NOMO-1 treated with DMSO at 0.1 percent for 48 hours (cell line): Measurements from ENCODE around the gene VPS26B.
"Not testable (repeated sequence)": the region's sequence is repeated elsewhere in the genome, so short reads cannot be mapped to it uniquely, and the experiment has no call there.

ENCODE experiments used
- DNase-seq: peaks from one replicate; lab custom pipeline; 2025; ENCODE audit not compliant: unreplicated experiment; lab: John Stamatoyannopoulos, UW

Gene VPS26B

DNA sequence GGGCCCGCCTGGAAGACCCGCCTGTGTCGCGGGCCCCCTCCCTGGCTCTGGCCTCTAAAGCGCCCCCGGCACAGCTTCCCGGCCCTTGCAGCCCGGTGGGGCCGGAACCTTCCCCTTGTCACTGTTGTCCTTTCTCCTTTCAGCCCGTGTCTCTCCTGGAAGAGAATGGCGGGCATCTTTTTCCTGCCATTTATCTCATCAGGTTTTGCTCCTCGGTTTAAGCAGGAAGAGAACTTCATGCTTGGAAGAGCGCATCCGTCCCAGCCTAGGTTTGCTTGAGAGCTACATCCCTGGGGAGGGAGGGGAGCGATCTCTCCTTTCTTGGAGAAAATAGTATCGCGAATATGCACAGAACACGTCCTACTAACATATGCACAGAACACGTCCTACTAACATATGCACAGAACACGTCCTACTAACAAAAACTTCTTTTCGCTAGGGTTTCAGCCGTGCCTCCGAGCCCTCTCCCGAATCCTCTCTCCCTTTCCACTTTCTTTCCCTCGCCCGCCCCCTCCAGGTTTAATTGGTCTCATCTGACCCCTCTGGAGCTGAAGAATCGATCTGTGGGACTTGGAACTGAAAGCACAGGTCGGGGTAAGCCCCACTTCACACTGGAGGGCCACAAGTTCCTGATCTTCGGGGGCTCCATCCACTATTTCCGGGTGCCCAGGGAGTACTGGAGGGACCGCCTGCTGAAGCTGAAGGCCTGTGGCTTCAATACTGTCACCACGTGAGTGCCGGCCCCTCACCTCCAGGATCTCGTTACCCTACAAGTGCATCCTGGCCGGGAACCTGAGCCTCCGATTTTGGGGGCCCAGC, 52.9 kb downstream of the VPS26B start:
- DNase-seq, result no peak

DNA sequence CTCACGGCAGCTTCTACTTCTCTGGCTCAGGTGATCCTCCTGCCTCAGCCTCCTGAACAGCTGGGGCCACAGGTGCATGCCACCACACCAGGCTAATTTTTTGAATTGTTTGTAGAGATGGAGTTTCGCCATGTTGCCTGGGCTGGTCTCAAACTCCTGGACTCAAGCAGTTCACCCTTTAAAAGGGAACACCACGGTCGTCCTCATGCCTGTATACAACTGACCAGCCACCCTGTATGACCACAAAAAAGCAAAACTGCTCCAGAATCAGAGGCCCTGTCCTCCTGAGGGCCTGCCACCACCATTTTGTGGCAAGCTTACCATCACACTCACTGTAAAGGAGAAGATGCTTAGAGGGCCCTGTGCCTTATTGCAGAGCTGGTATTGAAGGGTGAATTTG, 53.9 kb downstream of the VPS26B start:
- DNase-seq, result no peak

DNA sequence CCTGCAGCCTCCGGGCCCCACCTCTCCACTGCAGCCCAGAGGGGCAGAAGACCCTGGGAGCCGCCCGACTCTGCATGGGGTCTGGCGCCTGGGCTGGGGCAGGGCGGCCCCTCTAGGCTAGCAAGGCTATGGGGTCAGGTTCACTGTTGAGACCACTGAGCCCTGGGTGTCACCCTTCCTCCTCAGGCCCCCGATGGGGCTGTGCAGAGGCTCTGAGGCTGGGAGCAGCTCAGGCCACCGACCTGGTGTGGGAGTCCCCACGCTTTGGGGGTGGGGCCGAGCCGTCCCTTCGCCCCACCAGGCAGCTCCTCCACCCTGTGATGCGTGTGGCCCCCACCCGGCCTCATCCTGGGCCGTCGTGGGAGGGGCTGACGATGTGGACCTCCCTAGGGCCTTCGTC, 57.2 kb downstream of the VPS26B start:
- DNase-seq, result not testable (repeated sequence)

DNA sequence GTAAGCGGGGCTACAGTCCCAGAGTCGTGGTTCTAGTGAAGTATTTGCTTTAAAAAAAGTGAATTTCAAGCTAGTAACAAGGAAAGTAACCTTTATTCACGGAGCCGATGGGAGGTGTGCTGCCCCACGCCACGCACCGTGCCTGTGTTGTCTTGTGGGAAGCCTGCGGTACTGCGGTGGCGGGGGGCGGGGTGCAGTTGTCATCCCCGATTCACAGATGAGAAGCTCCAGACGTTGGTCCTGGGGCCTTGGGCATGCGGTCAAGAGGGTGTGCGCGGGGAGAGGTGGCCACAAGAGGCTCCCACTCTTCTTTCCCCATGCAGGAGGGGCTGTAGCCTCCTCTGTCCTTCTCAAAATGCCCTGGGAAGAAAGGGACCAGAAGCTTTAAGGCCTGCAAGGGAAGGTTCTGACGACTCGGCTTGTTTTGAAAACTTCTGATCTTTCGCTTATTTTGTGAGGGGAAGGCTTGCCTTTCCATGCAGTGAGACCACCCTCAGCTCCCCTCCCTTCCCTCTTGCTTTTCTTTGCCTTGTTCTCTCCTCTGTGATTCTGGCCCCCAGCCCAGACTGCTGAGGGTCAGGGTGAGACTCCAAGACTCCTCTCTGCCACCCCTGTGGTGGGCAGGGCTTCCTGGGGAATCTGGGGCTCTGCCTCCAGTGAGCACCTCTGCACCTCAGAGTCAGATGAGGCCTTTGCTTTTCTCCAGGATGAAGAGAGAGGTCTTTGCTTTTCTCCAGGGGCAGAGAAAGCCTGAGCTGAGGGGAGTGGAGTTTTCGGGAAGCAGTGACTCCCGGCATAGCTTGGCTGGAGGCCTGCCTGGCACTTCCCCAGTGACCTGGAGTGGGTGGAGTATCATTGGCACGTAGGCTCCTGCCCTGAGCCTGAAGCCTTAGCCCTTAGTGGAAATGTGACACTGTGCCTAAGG, 57.9 kb downstream of the VPS26B start:
- DNase-seq, result no peak

DNA sequence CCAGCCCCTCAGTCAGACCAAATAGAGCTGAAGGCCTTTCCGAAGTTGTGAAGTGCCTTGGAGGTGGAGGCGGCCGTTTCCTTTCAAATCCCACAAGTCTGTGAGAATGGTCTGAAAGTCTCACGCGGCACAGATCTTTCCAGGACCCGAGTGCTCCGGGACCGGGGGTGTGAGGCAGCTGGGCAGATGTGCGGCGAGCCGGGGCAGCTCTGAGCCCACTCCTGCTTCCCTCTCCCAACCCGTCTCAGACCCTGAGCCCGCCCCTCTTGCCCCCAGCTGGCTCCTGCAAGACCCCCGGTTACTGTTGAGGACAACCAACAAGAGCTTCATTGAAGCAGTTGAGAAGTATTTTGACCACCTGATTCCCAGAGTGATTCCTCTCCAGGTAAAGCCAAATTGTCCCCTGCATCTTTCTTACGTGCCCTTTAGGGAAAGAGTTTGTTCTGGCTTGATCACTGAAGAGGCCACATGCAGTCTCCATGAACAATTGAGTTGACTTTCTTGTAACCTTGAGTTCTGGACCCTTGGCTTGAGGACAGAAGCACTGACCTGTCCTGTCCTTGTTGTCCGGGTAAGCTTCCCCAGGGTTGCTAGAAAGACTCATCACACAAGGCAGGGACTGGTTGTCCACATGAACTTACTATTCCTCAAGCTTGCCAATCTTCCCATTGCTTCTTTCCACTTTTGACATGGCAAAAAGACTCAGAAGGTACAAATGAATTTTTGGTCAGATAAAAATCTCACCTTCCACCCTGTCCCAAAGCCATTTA, 59.2 kb downstream of the VPS26B start:
- no peak for DNase-seq

DNA sequence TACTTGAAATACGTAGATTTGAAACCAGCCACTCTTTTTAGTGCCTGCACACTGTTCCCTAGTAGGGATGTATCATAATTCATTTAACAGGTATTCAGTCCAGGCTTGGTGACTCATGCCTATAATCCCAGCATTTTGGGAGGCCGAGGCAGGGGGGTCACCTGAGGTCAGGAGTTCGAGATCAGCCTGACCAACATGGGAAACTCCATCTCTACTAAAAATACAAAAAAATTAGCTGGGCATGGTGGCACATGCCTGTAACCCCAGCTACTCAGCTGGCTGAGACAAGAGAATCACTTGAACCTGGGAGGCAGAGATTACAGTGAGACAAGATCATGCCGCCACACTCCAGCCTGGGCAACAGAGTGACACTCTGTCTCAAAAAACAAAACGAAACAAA, 59.9 kb downstream of the VPS26B start:
- not testable (repeated sequence) for DNase-seq

DNA sequence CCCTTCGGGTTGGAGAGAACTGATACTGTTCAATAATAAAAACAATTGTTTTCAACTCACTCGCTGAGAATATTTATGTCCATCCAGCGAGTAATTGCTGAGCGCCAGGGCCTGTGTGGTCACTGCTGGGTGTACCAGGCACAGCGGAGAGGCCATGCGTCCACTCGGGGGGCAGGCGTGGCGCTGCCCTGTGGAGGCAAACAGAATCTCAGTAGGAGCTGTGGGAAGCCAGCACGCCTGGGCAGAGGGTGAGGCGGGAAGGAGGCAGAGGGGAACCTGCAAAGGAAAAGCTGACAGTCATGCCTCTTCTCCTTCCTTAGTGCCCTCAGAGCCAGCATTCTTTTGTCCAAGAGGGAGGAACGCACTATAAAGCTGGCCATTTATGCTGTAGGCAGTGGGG, 63.1 kb downstream of the VPS26B start:
- DNase-seq, result no peak

DNA sequence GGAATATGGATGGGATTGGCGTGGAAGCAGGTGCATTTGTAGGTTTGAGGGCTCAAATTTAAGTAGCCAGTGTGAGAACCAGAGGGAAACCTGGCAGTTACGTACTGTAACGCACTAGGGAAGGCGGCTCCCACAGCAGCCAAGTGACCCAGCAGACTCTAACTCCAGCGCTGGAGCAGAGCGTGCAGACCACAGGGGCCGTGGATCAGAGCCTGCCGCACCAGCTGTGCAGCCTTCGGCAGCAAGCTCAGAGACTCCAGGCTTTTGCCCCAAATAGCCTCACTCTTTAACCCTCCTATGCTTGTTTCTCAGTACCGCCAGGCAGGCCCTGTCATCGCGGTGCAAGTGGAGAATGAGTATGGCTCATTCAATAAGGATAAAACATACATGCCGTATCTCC, 64.0 kb downstream of the VPS26B start:
- DNase-seq, result no peak

DNA sequence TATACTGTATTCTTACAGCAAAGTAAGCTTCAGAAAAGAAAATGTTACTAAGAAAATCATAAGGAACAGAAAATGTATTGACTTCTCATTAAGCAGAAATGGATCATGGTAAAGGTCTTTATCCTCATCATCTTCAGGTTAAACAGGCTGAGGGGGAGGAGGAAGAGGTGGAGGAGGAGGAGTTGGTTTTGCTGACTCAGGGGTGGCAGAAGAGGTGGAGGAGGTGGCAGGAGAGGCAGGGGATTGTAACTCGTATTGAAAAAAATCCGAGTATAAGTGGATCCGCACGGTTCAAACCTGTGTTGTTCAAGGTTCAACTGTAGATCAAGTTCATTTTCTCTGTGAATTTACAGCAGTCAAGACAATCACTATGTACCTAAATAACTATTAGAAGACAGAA, 64.7 kb downstream of the VPS26B start:
- DNase-seq, result no peak

DNA sequence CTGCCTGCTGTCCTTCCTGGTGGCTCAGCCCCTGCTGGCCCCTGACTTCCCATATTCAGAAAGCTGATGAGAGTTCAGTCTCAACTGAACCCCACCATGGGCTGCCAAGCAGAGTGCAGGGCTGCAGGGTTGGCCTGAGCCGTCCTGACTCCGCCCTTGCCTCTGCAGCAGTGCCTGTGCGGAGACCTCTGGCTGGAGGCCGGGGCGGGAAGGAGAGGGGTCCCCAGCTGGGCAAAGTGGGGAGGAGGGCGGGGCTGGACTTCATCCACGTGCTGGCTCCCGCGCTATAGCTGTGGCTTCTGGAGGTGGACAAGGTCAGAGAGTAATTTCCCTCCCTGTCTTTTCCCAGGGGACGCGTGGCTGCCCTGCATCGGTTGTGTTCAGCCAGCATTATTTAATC, 65.3 kb downstream of the VPS26B start:
- DNase-seq, result no peak

DNA sequence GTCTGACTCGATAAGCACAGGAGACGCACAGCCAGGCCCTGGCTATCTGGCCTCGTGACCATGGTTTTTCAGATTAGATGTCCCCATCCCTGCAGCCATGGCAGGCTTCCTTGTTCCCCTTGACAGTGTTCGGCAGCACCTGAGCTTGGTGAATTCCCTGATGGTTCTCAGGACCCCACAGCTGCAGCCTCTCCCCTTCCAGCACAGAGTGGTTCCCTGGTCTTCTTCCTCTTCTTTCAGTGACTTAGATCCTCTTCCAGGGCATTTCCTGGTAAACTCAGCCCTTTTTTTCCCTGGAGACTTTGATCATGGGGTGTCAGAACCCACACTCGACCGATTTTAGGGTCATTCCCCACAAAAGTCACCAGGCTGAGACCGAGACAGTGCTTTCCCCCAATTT, 66.2 kb downstream of the VPS26B start:
- no peak for DNase-seq

DNA sequence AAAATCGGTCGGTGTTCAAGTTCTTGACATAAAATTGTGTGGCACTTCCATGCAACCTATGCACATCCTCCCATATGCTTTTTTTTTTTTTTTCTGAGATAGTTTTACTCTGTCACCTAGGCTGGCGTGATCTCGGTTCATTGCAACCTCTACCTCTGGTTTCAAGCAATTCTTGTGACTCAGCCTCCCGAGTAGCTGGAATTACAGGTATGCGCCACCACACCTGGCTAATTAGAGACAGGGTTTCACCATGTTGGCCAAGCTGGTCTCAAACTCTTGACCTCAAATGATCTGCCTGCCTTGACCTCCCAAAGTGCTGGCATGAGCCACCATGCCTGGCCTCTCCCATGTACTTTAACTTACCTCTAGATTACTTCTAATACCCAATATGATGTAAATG, 66.7 kb downstream of the VPS26B start:
- no peak for DNase-seq

DNA sequence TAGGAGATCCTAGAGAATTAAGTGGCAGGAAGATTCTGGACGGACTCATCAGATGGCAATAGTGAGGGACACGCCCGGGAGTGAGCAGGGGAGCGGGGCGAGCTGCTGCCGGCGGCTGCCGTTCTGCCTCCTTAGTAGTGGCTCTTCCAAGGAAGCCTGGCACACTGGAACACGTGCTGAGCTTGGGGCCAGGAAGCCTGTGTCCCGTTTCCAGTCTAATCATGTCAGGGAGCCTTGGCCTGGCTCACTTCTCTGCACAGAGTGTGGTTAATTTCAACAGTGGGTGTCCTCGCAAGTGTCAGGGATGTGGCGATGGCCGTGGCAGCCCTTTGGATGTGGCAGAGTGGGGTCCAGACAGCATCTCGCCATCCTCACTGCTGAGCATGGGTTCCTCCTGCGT, 68.2 kb downstream of the VPS26B start:
- no peak for DNase-seq

DNA sequence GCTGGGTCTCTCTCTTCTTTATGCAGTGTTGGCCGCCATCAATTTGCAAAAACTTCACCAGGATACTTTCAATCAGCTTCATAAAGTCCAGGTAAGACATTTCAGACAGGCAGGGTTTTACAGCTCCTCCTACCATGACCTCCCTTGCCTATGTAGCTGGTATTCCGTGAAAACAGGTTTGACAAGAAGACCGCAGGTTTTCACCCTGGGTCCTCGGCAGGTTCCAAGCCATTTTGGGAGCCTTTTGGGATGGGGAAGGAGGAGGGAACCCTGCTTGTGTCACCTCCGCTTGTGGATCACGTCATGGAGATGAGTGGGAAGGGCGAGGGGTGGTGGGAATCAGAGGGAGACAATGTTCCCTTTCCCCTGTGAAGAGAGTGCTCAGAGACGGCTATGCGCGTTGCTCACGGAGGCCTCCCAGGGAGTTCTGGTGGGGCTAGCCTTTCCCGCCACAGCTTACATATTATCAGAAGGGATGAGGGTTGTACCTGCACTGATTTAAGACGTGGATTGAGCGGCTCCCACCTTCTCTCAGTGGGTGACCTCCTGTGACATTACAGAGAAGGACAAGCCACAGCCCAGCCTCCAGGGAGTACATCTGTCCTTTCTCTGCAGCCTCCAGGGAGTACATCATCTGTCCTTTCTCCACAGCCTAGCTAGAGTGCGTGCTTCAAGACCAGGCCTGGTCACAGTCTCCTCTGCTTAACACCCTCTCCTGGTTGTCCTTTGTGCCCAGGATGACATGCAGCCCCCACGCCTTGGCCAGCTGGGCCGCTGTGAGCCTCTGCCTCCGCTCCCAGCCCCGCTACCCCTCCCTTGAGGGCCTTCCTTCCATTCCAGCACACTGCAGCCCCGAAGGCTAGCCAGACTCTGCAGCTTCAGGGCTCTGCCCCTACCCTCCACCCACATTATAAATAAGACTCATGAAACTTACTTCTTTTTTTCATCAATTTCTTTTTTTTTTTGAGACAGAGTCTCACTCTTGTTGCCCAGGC, 68.9 kb downstream of the VPS26B start:
- DNase-seq, result no peak

DNA sequence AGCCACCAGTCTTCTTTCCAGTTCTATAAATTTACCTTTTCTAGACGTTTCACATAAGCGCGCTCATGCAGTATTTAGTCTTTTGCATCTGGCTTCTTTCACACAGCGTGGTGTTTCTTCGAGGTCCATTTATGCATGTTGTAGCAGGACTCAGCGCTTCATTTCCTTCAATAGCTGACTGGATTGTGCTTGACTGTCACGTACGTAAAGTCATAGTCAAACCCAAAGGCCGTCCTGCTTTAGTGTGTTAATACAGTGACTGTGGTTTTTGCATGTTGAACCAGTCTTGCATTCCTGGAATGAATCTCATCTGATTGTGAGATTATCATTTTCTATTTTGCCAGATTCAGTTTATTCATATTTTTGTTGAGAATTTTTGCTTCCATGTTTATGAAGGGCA, 70.2 kb downstream of the VPS26B start:
- no peak for DNase-seq
